GM23338 (cell line): ENCODE data around the gene KSR2. TPM values are rescaled to one million over a fixed set of nuclear protein-coding genes. Genes with fewer than 3 reads are reported as not detected.

Experiments used
- ATAC-seq: fragments of 200-7000 bp; cut with Tn5 transposase; 3 replicates; pipeline ENCODE4 v1.9.1; 2020
- DNase-seq: peaks from one replicate; pipeline ENCODE4 v3.0.0-alpha.2; 2015; ENCODE audit warnings: low spot score
- H2AFZ ChIP-seq: fragments of 200-600 bp; sonication (generic); 2 replicates; pipeline ENCODE4 v1.8.0; 2016; ENCODE audit warnings: antibody characterized with exemption, mild to moderate bottlenecking, moderate library complexity
- H3F3A ChIP-seq: fragments of 200-600 bp; sonication (generic); replicated peaks from 2 replicates; pipeline ENCODE4 v1.8.0; 2017; ENCODE audit warnings: antibody characterized with exemption, mixed run types, low read depth
- H3K27ac ChIP-seq: fragments of 200-600 bp; sonication (generic); 2 replicates; pipeline ENCODE4 v1.6.1; 2016; ENCODE audit warnings: low read depth
- H3K27me3 ChIP-seq: fragments of 200-600 bp; sonication (generic); 2 replicates; pipeline ENCODE4 v1.8.0; 2016; ENCODE audit warnings: mild to moderate bottlenecking, mixed run types, moderate library complexity; ENCODE audit not compliant: insufficient read depth
- H3K36me3 ChIP-seq: fragments of 200-600 bp; sonication (generic); 2 replicates; pipeline ENCODE4 v1.8.0; 2016; ENCODE audit warnings: mild to moderate bottlenecking; ENCODE audit not compliant: insufficient read depth
- H3K4me1 ChIP-seq: fragments of 200-600 bp; sonication (generic); 2 replicates; pipeline ENCODE4 v1.8.0; 2016; ENCODE audit warnings: mild to moderate bottlenecking, moderate library complexity; ENCODE audit not compliant: insufficient read depth
- H3K4me2 ChIP-seq: fragments of 200-600 bp; sonication (generic); 2 replicates; pipeline ENCODE4 v1.7.1; 2017; ENCODE audit warnings: mixed run types
- H3K4me3 ChIP-seq: fragments of 200-600 bp; sonication (generic); 2 replicates; pipeline ENCODE4 v1.6.1; 2016; ENCODE audit warnings: mixed run types
- H3K79me2 ChIP-seq: fragments of 200-600 bp; sonication (generic); replicated peaks from 2 replicates; pipeline ENCODE4 v1.8.0; 2017; ENCODE audit warnings: mild to moderate bottlenecking; ENCODE audit not compliant: insufficient read depth
- H3K9me2 ChIP-seq: fragments of 200-600 bp; sonication (generic); 2 replicates; pipeline ENCODE4 v1.8.0; 2017; ENCODE audit not compliant: insufficient read depth
- H4K20me1 ChIP-seq: fragments of 200-600 bp; sonication (generic); replicated peaks from 2 replicates; pipeline ENCODE4 v1.8.0; 2017; ENCODE audit warnings: mild to moderate bottlenecking; ENCODE audit not compliant: insufficient read depth
- H3K27ac Mint-ChIP-seq: 2 replicates; pipeline ENCODE4 v1.8.0; 2020; ENCODE audit warnings: inconsistent platforms, mild to moderate bottlenecking, moderate library complexity, mixed read lengths
- H3K27me3 Mint-ChIP-seq: 3 replicates; pipeline ENCODE4 v1.8.0; 2022; ENCODE audit warnings: low read depth, mild to moderate bottlenecking, moderate library complexity, mixed read lengths, inconsistent platforms; ENCODE audit not compliant: insufficient read depth, poor library complexity
- H3K36me3 Mint-ChIP-seq: 3 replicates; pipeline ENCODE4 v1.8.0; 2021; ENCODE audit warnings: low read depth, mild to moderate bottlenecking, inconsistent platforms, moderate library complexity, mixed read lengths
- H3K4me1 Mint-ChIP-seq: 3 replicates; pipeline ENCODE4 v1.8.0; 2020; ENCODE audit warnings: mild to moderate bottlenecking, inconsistent platforms, mixed read lengths
- H3K4me3 Mint-ChIP-seq: 3 replicates; pipeline ENCODE4 v1.8.0; 2021; ENCODE audit warnings: moderate library complexity, mild to moderate bottlenecking, inconsistent platforms, mixed read lengths
- H3K9me3 Mint-ChIP-seq: 3 replicates; pipeline ENCODE4 v1.8.0; 2020; ENCODE audit warnings: moderate library complexity, mild to moderate bottlenecking, inconsistent platforms, mixed read lengths
- CREB1 ChIP-seq: fragments of 250-450 bp; sonication (Bioruptor Pico); IDR thresholded peaks from 2 replicates; pipeline ENCODE4 v1.5.0; 2020; ENCODE audit warnings: low read depth, mild to moderate bottlenecking, moderate library complexity
- EZH2 ChIP-seq: fragments of 200-600 bp; sonication (generic); IDR thresholded peaks from one replicate; pipeline ENCODE4 v1.8.0; 2017; ENCODE audit warnings: antibody characterized with exemption, mild to moderate bottlenecking, low read depth; ENCODE audit not compliant: unreplicated experiment
- EZH2phosphoT487 ChIP-seq: fragments of 200-600 bp; sonication (generic); IDR thresholded peaks from one replicate; pipeline ENCODE4 v1.8.1; 2018; ENCODE audit warnings: antibody characterized with exemption; ENCODE audit not compliant: unreplicated experiment
- JUNB ChIP-seq: IDR thresholded peaks from one replicate; pipeline ENCODE4 v1.6.1; 2016; ENCODE audit warnings: antibody characterized with exemption; ENCODE audit not compliant: unreplicated experiment
- NANOG ChIP-seq: IDR thresholded peaks from 2 replicates; pipeline ENCODE4 v1.6.1; 2016; ENCODE audit warnings: antibody characterized with exemption, borderline replicate concordance
- POLR2AphosphoS5 ChIP-seq: IDR thresholded peaks from 2 replicates; pipeline ENCODE4 v1.6.1; 2016; ENCODE audit warnings: antibody characterized with exemption, low read depth
- STAT1 ChIP-seq: IDR thresholded peaks from one replicate; pipeline ENCODE4 v1.6.1; 2016; ENCODE audit warnings: antibody characterized with exemption; ENCODE audit not compliant: unreplicated experiment
- ZNF114 ChIP-seq: fragments of 250-450 bp; sonication (Bioruptor Pico); IDR thresholded peaks from 2 replicates; pipeline ENCODE4 v1.5.0; 2020; ENCODE audit warnings: mild to moderate bottlenecking, moderate library complexity
- ZNF331 ChIP-seq: fragments of 250-450 bp; sonication (Bioruptor Pico); IDR thresholded peaks from 2 replicates; pipeline ENCODE4 v1.5.0; 2020; ENCODE audit warnings: low read depth, mild to moderate bottlenecking, moderate library complexity
- polyA plus RNA-seq: library from polyadenylated mRNA; unstranded; fragments of >200 nt; fragmentation: Nextera tagmentation; extraction: Ambion mirVana; gene quantifications from 2 replicates; pipeline ENCODE4 v1.2.1, GENCODE V29; 2016
- total RNA-seq: library from RNA; depleted of rRNA; stranded (reverse); fragments of >200 nt; shearing (Covaris generic); gene quantifications from 2 replicates; pipeline ENCODE4 v1.2.3, GENCODE V29; 2014
- TF ChIP-seq, protein P1 (sequence below): IDR thresholded peaks from 2 replicates; pipeline ENCODE4 v1.6.1; 2016; ENCODE audit warnings: antibody characterized with exemption
- TF ChIP-seq, protein P2 (sequence below): IDR thresholded peaks from one replicate; pipeline ENCODE4 v1.6.1; 2018; ENCODE audit warnings: antibody characterized with exemption; ENCODE audit not compliant: unreplicated experiment

Gene KSR2
- total and polyA plus RNA-seq, 2 experiments from 2014 or later = 1.1 to 2.7 TPM

DNA sequence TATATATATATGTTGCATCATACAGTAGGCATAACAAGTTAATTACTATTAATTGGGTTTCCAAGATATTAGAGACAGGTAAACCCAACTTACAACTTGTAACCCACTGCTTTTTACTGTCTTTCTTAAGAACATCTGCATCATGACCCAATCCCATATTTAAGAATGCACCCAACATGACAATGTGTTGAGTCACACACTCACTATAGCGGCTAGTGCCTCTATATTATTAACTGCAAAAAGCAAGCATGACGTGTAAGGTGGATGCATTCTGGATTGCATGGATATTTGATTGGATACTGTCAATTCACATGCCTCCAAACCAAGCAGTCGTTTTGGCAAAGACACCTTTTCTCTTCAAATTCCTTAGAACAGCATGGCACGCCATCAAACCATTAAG is 68.2 kb downstream of the KSR2 start:
- no peaks in the 10 kb centered on the region for H3F3A ChIP-seq
- no peak overlapping the region for H3K4me2 ChIP-seq
- H2AFZ ChIP-seq = no peak overlapping the region
- H3K4me3 ChIP-seq = no peak overlapping the region
- Mint-ChIP-seq H3K36me3 (no peaks in the 10 kb centered on the region), H3K4me3 (no peak overlapping the region), H3K9me3 (no peaks in the 10 kb centered on the region; the same call in 2 of the 3 replicates), H3K27me3 (no peaks in the 10 kb centered on the region), H3K4me1 (no peaks in the 10 kb centered on the region), H3K27ac (no peak overlapping the region)
- no peaks in the 10 kb centered on the region for H4K20me1 ChIP-seq
- no peaks in the 10 kb centered on the region for H3K79me2 ChIP-seq
- no peak for ATAC-seq
- no peaks in the 10 kb centered on the region for H3K4me1 ChIP-seq
- no peaks in the 10 kb centered on the region for H3K36me3 ChIP-seq
- H3K9me2 ChIP-seq = no peaks in the 10 kb centered on the region
- TF ChIP-seq NANOG (no peak), ZNF114 (CRISPR knock-in tag) (no peak)
- no peak for DNase-seq
- H3K27ac ChIP-seq = no peak overlapping the region
- no peaks in the 10 kb centered on the region for H3K27me3 ChIP-seq

DNA sequence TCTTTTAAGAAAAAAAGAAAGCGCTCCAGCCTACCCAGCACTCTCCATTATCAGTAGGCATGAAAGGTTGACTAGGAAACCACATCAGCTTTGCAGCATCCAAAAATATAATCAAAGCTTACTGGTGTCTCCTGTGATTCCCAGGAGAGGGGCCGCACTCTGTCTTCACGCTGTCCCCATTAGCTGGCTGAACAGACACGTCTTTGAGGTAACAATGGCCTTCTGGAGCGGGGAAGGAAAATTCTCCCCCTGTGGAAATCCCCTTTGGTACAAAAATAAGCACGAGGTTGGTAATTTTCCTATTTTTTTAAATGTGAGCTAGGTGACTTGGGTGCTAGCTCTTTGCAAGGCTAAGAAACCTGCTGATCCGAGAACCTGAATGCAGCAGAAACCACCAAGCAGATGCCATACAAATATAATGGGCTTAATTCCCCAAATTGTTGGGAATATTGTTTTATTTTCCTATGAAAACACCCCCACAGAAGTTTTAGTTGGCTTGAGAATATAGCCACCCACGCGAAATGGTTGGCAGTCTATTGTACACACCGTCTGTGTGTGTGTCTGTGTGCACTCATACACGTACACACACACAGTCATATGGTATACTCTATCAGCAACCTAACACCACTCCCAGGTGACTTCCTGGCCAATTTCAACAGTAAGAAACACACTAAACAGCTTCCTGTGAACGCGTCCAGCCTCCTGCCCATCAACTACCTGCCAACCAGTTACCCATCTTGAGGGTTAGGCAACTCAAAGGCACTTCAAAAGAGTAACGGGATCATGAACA is 71.2 kb downstream of the KSR2 start:
- ATAC-seq (no peak), DNase-seq (no peak)
- Histone ChIP-seq H3K4me2 (no peak overlapping the region), H3K79me2 (no peaks in the 10 kb centered on the region), H3K9me2 (no peaks in the 10 kb centered on the region), H3K27me3 (no peaks in the 10 kb centered on the region), H2AFZ (no peak overlapping the region), H3K4me3 (no peak overlapping the region), H3K27ac (no peak overlapping the region), H3K36me3 (no peaks in the 10 kb centered on the region), H3K4me1 (no peaks in the 10 kb centered on the region), H3F3A (no peaks in the 10 kb centered on the region), H4K20me1 (no peaks in the 10 kb centered on the region)
- no peak overlapping the region for H3K27ac Mint-ChIP-seq
- H3K4me3 Mint-ChIP-seq = no peak overlapping the region
- no peak for TF ChIP-seq ZNF331 (CRISPR knock-in tag)
- no peak for TF ChIP-seq POLR2AphosphoS5
- no peak for TF ChIP-seq CREB1 (CRISPR knock-in tag)
- no peaks in the 10 kb centered on the region for H3K36me3 Mint-ChIP-seq
- no peaks in the 10 kb centered on the region; the same call in 2 of the 3 replicates for H3K9me3 Mint-ChIP-seq
- H3K27me3 Mint-ChIP-seq = no peaks in the 10 kb centered on the region
- H3K4me1 Mint-ChIP-seq = no peaks in the 10 kb centered on the region

DNA sequence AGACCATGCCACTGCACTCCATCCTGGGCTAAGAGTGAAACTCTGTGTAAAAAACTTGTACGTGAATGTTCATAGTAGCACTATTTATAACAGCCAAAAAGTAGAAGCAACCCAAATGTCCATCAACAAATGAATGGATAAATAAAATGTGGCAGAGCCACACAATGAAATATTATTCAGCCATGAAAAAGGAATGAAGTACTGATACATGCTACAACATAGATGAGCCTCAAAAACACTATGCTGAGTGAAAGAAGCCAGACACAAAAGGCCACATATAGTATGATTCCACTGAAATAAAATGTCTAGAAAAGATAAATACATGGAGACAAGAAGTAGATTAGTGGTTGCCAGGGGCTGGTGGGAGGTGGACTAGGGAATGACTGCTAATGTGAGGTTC is 72.8 kb downstream of the KSR2 start:
- Mint-ChIP-seq H3K36me3 (no peaks in the 10 kb centered on the region), H3K4me1 (no peaks in the 10 kb centered on the region), H3K27me3 (no peaks in the 10 kb centered on the region), H3K27ac (no peak overlapping the region), H3K4me3 (no peak overlapping the region), H3K9me3 (no peaks in the 10 kb centered on the region; the same call in 2 of the 3 replicates)
- no peaks in the 10 kb centered on the region for H3K27me3 ChIP-seq
- H3K79me2 ChIP-seq = no peaks in the 10 kb centered on the region
- H2AFZ ChIP-seq = no peak overlapping the region
- TF ChIP-seq, protein P1, sequence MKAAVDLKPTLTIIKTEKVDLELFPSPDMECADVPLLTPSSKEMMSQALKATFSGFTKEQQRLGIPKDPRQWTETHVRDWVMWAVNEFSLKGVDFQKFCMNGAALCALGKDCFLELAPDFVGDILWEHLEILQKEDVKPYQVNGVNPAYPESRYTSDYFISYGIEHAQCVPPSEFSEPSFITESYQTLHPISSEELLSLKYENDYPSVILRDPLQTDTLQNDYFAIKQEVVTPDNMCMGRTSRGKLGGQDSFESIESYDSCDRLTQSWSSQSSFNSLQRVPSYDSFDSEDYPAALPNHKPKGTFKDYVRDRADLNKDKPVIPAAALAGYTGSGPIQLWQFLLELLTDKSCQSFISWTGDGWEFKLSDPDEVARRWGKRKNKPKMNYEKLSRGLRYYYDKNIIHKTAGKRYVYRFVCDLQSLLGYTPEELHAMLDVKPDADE = no peak
- TF ChIP-seq, protein P2, sequence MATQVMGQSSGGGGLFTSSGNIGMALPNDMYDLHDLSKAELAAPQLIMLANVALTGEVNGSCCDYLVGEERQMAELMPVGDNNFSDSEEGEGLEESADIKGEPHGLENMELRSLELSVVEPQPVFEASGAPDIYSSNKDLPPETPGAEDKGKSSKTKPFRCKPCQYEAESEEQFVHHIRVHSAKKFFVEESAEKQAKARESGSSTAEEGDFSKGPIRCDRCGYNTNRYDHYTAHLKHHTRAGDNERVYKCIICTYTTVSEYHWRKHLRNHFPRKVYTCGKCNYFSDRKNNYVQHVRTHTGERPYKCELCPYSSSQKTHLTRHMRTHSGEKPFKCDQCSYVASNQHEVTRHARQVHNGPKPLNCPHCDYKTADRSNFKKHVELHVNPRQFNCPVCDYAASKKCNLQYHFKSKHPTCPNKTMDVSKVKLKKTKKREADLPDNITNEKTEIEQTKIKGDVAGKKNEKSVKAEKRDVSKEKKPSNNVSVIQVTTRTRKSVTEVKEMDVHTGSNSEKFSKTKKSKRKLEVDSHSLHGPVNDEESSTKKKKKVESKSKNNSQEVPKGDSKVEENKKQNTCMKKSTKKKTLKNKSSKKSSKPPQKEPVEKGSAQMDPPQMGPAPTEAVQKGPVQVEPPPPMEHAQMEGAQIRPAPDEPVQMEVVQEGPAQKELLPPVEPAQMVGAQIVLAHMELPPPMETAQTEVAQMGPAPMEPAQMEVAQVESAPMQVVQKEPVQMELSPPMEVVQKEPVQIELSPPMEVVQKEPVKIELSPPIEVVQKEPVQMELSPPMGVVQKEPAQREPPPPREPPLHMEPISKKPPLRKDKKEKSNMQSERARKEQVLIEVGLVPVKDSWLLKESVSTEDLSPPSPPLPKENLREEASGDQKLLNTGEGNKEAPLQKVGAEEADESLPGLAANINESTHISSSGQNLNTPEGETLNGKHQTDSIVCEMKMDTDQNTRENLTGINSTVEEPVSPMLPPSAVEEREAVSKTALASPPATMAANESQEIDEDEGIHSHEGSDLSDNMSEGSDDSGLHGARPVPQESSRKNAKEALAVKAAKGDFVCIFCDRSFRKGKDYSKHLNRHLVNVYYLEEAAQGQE = no peak
- no peak for TF ChIP-seq POLR2AphosphoS5
- no peak for TF ChIP-seq EZH2phosphoT487
- TF ChIP-seq STAT1 = no peak
- TF ChIP-seq ZNF331 (CRISPR knock-in tag) = no peak
- TF ChIP-seq NANOG = no peak
- TF ChIP-seq EZH2 = no peak
- TF ChIP-seq JUNB = no peak
- no peak for ATAC-seq
- no peak overlapping the region for H3K27ac ChIP-seq
- no peaks in the 10 kb centered on the region for H3K9me2 ChIP-seq
- DNase-seq = no peak
- no peaks in the 10 kb centered on the region for H4K20me1 ChIP-seq
- no peaks in the 10 kb centered on the region for H3K36me3 ChIP-seq
- no peaks in the 10 kb centered on the region for H3K4me1 ChIP-seq
- no peak overlapping the region for H3K4me3 ChIP-seq
- no peak overlapping the region for H3K4me2 ChIP-seq
- H3F3A ChIP-seq = no peaks in the 10 kb centered on the region
